Measurements from ENCODE around the gene KIF13A. TPM values are rescaled to one million over a fixed set of nuclear protein-coding genes. Genes with fewer than 3 reads are reported as not detected.

KIF13A gene
- total and polyA plus RNA-seq, 10 of the 15 experiments (the other 5 are each of a cell fraction or from before 2014, with no cell fraction given): 0.02 to 0.26 (median 0.13) TPM; not detected in 2

DNA sequence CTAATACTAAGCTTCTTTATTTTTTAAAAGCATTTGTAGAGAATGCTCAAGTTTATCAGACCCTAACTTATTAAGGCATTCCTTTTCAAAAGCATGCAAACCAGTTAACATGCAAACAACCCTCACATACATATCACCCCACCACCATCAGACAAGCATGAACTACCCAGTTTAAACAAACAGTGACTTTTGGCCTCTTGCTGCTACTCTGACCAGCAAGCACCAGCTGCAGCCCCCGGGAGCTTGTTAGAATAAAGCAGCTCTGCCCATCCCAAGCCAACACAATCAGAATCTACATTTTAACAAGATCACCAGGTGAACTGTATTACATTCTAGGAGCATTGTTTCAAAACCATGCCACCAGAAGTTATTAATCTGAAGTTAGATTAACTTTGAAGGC, 274.9 kb downstream of the KIF13A start:
- 100% methylated on average over 1 of the region's 1 CpG for WGBS (ENCODE audit: insufficient coverage, insufficient replicate concordance, low lambda C conversion rate, missing lambda C conversion rate)
- no TSS peak for BruUV-seq (replicated peaks)
- FAIRE-seq (no peak), ATAC-seq (no peak), DNase-seq (ENCODE audit: low read depth, low spot score) (no peak)
- Histone ChIP-seq H3K9me3 (replicated peaks; ENCODE audit: control insufficient read depth, insufficient read depth, low read length) (no peaks in the 10 kb centered on the region), H3K79me2 (ENCODE audit: control insufficient read depth, insufficient read depth, low read length) (peaks cover under 1% of the 10 kb centered on the region), H4K20me1 (ENCODE audit: control insufficient read depth, insufficient read depth) (no peaks in the 10 kb centered on the region), H2AFZ (ENCODE audit: control insufficient read depth, low read depth, low read length) (no peak overlapping the region), H3K4me1 (ENCODE audit: control insufficient read depth, insufficient read depth, low read length) (peaks cover 5% of the 10 kb centered on the region; the same call in 1 of the 2 replicates), H3K27me3 (replicated peaks in 1 of 2; ENCODE audit: control insufficient read depth in 2 of 2, insufficient read depth in 2 of 2, low read length in 1 of 2) (no peaks in the 10 kb centered on the region), H3K27ac (ENCODE audit: control insufficient read depth, insufficient read depth) (no peak overlapping the region), H3K4me2 (ENCODE audit: control insufficient read depth, insufficient read depth) (no peak overlapping the region), H3K36me3 (ENCODE audit: control insufficient read depth in 2 of 2, insufficient read depth in 2 of 2, low read length in 1 of 2) (no peaks in the 10 kb centered on the region), H3K9ac (ENCODE audit: control insufficient read depth, insufficient read depth, low read length) (no peak overlapping the region), H3K4me3 (no peak overlapping the region)
- in situ Hi-C loops (cut with MboI): no loop called here
- intact Hi-C loops (cut with micrococcal nuclease; ENCODE audit: unreplicated experiment): no loop called here
- ChIA-PET SMC1A (ENCODE audit: uncharacterized antibody, unreplicated experiment) (interaction anchor here (4.6 kb wide), 1 partner anchor 10 kb away, joined by 29 read pairs; no protein-coding TSS in a partner anchor), RAD21 (ENCODE audit: unreplicated experiment) (interaction anchor here (1.4 kb wide), 1 partner anchor 11 kb away, joined by 4 read pairs; no protein-coding TSS in a partner anchor), CTCF (interaction anchor here (0.7 to 1.5 kb wide), 2 partner anchors 91 to 92 kb away, joined by 3 read pairs; no protein-coding TSS in a partner anchor), POLR2A (no interaction called here)
- no peak for TF ChIP-seq SREBF1 (IDR thresholded peaks at IDR 0.05; ENCODE audit: low read length)
- TF ChIP-seq, protein P1, sequence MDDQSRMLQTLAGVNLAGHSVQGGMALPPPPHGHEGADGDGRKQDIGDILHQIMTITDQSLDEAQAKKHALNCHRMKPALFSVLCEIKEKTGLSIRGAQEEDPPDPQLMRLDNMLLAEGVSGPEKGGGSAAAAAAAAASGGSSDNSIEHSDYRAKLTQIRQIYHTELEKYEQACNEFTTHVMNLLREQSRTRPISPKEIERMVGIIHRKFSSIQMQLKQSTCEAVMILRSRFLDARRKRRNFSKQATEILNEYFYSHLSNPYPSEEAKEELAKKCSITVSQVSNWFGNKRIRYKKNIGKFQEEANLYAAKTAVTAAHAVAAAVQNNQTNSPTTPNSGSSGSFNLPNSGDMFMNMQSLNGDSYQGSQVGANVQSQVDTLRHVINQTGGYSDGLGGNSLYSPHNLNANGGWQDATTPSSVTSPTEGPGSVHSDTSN (IDR thresholded peaks at IDR 0.05; ENCODE audit: insufficient replicate concordance, low read depth, low read length): no peak
- TF ChIP-seq, protein P2, sequence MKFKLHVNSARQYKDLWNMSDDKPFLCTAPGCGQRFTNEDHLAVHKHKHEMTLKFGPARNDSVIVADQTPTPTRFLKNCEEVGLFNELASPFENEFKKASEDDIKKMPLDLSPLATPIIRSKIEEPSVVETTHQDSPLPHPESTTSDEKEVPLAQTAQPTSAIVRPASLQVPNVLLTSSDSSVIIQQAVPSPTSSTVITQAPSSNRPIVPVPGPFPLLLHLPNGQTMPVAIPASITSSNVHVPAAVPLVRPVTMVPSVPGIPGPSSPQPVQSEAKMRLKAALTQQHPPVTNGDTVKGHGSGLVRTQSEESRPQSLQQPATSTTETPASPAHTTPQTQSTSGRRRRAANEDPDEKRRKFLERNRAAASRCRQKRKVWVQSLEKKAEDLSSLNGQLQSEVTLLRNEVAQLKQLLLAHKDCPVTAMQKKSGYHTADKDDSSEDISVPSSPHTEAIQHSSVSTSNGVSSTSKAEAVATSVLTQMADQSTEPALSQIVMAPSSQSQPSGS (IDR thresholded peaks at IDR 0.05; ENCODE audit: low read length): no peak
- no peak for TF ChIP-seq ZNF207 (IDR thresholded peaks at IDR 0.05; ENCODE audit: borderline replicate concordance)
- no peak for TF ChIP-seq HDGF (IDR thresholded peaks at IDR 0.05)
- TF ChIP-seq SPI1 (IDR thresholded peaks at IDR 0.05; ENCODE audit: borderline replicate concordance, insufficient read depth, low read depth, low read length): no peak
- no peak for TF ChIP-seq SRF (IDR thresholded peaks at IDR 0.05; ENCODE audit: low read depth in 2 of 2, low read length in 2 of 2)
- TF ChIP-seq BCL11A (IDR thresholded peaks at IDR 0.05; ENCODE audit: low read depth, low read length): no peak
- no peak for TF ChIP-seq KDM1A (IDR thresholded peaks at IDR 0.05; ENCODE audit: borderline replicate concordance)

Measured in GM12878 (cell line).